Glomerular visceral epithelial cell (primary cell): ENCODE data around the gene PRCD.

Source experiments
- DNase-seq: peaks from one replicate; pipeline ENCODE4 v3.0.0-alpha.2; 2016; ENCODE audit errors: extremely low spot score

The PRCD gene

DNA sequence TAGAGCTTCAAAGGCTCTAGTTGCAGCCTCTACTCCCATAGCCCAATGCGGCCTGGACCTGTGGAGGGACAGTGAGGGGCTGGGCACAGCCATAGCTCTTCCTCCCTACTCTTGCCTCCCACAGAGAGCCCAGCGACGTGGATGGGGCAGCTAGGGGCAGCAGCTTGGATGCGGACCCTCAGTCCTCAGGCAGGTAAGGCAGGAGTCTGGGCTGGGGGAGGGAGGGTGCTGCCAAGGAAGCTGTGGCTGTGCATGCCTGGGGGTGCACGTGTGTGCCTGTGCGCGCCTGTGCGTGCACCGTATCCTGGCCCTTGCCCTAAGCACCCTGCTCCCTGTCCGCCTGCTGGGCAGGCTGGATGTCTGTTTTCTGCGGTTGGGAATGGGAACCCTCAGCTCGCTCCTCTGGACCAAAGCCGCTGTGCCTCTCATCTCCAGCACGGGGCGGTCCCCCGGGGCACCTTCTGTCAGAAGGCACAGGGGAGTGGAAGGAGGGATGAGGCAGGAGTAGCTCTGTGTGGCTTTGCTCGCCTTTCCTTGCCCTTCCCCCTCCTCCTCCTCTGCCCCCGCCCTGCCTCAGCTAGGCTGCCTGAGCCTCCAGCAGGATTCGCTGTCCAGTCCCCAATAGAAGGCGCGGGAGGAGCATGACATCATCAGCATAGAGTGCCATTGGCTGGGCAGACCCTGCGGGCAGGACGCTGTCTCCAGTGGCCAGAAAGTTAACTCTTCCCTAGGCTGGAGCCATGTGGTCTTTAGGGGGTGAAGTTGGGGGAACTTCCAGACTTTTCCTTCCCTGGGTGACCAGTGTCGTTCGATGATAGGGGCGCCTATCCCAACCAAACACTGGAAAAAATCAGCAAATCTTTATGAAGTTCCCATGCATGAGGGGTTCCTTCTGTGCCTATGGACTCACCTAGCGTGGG is 797 bp downstream of the PRCD start:
- peak; percentile 96 for DNase-seq

DNA sequence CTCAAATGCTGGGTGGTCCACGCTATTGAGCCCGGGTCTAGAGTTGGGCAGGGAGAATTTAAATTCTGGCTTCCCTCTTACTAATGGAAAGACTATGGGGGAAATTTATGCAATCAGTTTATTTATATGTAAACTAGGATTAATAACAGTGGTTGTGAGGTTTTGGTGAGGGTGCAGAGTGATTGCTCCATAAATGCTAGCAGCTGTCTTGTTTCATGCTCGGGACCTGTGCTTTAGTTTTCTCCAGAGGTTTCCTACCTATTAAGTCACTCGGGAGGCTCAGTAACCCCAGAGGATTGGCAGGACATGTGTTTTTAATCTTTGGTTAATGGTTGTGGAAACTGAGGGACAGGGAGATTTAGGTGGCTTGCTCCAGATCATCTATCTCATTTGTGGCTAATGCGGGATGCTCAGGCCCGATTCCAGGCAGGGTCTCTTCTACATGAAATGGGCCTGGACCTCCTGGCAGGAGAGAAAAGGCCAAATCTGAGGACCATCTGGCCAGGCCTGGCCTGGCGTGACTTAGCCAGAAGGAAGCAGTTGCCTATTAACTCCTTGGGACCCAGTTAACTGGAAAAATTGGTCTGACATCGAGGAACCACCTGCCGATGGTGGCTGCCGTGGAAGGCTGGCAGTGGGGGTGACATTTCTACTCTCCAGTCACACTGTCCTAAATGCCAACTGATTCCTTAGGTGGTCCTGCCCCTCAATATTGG is 2.1 kb downstream of the PRCD start:
- no peak for DNase-seq

DNA sequence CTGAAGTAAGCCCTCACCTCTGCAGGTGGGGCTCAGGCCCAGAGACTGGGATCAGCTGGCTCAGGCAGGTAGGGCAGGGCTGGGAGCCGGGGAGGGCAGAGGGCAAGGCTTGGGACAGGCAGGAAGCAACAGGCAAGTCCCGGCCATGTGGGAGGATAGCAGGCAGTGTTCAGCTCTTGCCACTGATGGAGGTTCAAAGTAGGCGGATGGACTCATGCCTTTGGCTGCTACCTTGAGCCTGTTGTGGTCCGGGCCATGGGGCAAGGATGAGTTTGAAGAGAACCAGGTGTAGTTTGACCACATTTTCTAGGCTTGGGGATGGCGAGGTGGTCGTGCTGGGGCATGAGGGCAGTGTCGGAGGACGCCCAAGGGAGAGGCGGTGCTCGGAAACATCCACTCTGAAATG is 2.7 kb downstream of the PRCD start:
- DNase-seq = no peak

DNA sequence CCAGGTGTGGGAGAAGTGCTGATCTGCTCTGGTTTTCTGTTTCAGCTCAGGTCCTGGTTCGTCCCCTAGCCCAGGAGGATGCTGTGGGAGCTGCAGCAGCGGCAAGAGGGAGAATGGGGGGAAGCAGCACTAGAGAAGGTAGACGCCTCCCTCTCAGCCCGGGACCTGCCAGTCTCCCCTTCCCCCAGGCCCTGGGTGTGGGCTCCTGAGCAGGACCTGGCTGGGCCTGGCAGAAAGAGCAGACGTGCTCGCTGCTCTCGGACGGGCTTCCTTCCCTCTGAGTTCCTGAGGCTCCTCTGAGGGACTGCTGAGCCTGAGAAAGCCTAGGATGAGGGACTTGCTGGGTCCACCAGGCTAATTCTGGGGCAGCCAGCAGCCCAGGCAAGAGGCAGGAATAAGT is 3.1 kb downstream of the PRCD start:
- DNase-seq = no peak

DNA sequence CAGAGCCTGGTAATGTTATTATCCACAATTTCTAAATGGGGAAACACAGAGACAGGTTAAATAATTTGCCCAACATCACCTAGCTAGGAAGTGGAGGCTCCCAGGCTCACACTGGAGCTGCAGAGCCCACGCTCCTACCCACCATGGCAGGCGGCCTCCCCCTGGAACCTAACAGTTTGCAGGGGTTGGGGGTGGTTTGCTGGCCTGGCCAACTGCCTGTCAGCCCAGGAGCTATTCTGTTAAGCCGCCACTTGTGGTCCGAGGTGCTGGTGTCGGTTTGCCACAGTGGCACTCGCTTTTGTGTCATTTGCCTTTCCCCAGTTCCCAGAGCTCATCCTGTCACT is 3.6 kb downstream of the PRCD start:
- no peak for DNase-seq

DNA sequence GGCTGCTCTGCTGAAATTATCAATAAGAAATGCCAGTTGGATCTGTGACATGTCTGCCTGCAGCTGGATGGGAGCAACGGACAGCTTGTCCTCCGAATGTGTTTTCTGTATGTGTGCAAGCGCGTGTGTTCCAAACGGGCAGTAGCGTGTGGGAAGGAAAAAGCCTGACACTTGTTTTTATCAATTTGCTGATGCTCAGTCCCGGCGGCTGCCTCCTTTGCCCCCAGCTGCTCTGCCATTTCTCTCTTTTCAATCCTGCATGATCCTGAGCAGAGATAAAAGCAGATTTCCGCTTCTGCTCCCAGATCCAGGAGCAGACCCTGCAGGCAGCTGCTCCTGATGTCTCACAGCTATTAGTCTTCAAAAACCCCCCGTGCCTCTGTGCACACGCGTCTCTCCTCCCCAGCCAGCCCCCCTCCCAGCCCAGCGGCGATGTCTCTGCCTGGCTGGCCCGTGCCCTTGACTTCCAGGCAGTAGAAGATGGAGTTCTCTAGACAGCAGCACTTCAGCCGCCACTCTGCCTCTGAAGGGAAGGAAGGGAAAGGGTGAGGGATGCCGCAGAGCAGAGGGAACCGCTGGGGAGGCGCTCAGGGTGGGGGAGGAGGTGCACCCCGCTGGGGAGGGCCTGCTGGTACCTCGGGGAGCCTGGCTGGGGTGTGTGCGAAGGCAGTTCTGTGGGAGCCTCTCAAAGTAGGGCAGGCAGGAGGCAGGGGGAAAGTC is 4.1 kb downstream of the PRCD start:
- no peak for DNase-seq

DNA sequence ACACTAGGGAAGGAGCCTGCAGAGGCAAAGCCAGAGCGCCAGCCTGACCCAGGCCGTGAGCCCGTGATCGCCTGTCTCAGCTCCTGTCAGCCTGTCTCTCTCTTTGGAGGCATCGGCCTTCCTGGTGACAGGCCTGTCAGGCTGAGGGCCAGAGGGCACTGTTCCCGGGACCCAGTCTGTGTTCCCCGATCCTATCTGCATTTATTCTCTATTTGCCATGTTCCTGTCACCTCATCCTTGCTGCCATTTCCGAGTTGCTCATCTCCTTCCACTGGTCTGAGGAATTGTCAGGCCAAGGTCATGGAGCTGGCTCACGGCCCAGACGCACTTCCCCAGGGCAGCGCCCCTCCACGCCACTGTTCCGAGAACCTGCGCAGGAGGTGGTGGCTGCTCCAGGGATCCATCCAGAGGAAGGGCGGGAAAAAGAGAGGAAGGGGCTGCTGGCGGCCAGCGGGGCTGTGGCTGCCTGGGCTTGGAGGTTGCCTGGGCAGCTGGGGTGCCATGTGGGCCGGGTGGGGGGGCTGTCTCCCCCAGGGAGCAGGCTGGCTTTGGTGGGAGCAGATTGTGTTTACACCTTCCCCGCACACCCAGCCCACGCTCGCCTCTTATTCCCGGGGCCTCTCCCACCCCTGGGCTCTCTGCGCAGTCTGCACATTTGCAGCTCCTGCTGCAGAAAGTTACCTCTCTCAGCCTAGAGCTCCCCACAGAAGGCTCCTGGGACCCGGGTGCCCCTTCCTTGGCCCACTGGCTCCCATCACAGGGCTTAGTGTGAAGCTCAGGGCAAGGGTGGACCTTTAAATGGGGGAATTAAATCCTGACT is 4.9 kb downstream of the PRCD start:
- DNase-seq = no peak

DNA sequence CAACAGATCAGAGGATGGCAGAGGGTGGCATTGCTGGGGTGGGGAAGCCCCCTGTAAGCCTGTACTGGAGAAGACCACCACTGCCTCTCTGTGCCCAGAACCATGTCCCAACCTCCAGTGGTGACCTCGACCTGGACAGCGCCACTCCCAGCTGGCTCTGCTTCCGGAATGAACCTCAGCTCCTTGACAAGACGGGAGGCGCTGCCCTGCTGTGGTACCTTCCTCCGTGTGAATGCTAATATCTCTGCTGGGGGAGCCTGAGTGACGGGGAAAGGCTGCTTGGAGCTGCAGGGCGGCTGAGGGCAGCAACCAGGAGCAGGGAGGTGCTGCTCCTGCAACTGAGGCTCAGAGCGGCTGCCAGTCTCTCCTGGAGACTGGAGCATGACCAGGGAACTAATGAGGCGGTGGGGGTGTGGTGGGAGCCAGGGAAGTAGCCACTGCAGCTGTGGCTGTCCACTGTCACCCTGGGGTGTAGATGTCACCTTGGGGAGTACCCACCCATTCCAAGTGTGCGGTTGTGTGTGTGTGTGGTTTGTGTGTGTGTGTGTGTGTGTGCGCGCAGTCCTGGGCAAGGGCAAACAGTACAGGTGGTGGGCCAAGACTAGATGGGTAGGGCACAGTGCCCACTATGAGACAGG is 6.2 kb downstream of the PRCD start:
- no peak for DNase-seq

DNA sequence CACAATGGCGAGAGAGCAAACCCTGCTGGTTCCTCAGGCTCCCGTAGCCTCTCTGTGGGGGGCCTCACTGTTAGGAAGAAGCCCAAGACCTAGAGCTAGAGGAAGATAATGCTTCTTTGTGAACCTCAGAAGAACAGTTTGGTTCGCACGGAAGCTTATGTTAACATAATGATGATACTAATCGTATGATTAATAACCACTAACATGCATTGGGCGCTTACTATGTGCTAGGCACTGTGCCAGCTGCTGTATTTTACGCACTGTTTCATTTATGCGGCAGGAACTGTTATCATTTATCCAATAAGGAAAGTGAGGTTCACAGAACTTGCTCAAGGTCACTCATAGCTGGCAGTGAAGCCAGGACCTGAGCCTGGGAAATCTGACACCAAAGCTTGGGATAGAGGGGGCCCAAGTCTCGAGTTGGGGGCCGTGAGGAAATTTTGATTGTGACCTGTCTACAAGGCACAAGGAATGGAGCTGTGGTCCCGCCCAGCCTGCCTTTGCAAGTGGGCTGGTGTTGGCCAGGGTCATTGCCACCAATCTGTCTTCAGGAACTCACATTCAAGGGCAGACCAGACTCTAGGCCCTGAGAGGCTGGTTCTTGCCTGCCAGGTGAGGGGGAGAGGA is 6.8 kb downstream of the PRCD start:
- DNase-seq = peak; percentile 87

DNA sequence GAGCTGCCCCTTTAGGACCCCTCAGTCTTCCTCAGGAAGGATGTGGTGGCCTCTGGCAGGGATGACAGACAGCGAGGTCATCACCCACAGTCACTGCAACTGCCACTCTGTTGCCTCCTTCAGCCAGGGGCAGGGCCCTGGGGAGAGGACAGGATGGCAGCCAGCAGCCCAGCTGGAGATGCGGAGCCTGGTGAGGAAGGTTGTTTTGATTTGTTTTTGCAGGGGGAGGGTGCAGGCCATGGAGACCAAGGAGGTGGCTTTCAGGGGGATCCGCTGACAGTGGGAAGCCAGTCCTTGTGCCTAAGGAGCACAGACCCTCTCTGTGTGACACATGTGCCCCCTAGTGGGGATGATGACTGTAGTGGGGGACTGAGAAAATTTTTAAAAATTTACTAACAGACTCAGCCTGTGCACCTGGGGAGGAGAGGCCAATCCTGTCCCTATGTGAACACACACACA is 7.4 kb downstream of the PRCD start:
- DNase-seq = peak; percentile 65

DNA sequence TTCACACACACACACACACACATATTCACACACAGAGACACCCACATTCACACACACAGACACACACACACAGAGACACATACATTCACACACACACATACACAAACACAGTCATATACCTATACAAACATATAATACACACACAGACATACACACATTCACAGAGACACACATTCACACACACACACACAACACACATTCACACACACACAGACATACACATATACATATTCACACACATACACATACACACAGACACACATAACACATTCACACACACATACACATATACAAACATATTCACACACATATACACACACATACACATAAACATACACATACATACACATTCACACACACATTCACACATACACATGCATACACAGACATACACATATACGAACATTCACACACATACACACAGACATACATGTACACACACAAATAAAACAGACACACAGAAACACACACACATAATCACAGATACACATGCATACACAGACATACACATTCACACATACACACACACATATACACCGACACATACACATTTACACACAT is 7.9 kb downstream of the PRCD start:
- DNase-seq = no peak

DNA sequence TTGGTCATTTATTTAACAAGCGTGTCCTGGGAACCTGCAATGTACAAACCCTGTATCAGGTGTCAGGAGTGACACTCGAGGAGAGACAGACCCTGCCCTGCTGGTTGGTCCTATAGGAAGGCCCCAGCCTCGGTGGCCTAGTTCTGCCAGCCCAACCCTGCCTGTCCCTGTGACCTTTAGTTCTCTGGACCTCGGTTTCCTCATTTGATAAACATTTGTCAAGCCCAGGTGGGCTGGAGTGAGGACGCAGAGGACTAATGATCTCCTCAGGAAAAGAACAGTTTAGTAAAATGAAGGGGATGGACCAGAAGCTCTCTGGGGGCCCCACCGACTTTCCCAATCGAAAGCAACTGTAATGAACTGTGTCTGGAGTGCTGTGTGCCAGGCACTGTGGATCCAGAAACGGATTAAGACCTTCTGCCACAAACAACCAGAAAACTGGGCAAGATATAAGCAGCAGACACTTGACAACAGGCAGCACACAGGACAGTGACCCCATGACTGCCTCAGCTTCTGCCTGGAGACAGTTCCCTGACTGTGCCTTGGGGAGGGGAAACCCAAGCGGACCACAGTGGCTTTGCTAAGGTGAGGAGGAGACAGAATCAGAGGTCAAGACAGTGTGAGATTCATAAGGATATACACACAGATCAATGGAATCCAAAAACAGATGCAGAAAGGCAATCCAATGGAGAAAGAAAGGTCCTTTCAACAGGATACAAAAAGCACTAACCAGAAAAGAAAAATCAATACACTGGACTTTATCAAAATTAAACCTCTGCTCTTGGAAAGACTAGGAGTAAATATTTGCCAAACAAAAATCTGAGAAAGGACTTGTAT is 8.8 kb downstream of the PRCD start:
- no peak for DNase-seq

DNA sequence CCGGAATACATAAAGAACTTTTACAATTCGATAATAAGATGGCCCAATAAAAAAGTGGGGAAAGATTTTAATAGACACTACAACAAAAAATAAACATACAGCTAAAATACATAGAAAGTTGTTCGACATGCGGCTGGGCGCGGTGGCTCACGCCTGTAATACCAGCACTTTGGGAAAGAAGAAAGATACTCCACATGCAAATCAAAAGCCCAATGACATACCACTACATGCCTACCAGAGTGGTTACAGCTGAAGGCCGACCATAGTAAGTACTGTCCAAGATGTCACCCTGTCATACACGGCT is 9.3 kb downstream of the PRCD start:
- DNase-seq = no peak

DNA sequence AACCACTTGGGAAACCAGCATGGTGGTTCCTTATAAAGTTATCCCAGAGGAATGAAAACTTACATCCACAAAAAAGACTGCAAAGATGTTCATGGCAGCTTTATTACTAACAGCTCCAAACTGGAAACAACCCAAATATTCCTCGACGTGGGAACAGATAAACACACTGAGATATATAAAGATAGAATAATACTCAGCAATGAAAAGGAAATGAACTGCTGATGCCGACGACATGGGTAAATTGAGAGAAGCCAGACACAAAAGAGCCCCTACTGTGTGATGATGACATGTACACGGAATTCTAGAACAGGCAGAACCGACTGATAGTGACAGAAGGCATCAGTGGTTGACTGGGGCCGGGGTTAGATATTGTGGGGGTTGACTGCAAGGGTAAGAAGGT is 9.7 kb downstream of the PRCD start:
- no peak for DNase-seq

DNA sequence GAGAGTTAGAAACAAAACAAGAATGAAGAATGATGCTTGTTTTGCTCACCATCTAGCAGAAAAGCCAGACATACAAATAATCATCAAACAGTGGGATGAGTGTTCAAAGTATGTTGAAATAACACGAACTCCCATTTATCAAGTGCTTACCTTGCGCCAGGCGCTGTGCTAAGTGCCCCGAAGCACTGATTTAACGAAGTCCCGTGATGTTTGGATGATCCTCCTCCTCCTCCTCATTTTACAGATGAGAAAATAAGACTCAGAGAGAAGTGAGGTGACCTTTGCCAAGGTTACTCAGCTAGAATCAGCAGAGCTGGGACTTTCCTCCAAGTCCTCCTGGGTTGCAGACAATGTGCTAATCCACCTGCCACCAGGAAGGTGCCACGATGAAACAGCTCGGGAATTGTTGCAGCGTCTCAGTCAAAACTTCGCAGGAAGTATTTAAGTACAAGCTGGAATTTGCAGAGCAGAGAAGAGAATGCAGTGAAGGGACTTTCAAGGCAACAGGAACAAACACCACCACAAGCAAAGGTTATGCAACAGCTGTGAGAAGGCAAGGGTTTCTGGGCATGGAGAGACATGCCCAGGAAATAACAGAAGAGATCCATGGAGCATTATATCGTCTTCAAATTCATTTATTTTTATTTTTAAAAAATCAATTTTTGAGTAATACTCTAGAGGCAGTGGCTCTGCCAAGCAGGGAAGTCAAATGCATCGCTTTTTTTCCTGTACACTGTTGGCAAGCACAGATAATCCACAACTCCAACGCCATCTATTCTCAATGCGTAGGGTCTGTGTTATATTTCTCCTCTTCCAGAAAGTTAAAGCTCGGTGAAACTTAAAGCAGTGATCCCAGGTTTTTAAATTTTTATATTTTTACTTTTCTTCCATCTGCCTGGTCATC is 11.1 kb downstream of the PRCD start:
- DNase-seq = peak; percentile 39

DNA sequence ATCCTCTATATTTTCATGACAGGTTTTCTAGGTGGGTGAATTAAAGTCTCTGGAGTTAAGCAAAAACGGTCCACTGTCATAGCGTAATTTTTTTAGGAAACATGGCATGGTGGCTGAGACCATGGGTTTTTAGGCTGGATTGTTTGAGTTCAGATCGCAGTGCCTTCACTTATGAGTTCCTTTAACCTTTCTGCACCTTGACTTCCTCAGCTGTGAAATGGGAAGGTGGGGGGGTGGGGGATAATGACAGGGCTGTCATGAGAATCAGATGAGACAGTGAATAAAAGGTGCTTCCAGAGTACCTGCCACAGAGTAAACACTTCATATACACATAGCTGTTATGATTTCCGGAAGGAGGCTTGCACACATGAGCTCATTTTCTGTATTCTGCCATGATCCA is 11.8 kb downstream of the PRCD start:
- DNase-seq = no peak

DNA sequence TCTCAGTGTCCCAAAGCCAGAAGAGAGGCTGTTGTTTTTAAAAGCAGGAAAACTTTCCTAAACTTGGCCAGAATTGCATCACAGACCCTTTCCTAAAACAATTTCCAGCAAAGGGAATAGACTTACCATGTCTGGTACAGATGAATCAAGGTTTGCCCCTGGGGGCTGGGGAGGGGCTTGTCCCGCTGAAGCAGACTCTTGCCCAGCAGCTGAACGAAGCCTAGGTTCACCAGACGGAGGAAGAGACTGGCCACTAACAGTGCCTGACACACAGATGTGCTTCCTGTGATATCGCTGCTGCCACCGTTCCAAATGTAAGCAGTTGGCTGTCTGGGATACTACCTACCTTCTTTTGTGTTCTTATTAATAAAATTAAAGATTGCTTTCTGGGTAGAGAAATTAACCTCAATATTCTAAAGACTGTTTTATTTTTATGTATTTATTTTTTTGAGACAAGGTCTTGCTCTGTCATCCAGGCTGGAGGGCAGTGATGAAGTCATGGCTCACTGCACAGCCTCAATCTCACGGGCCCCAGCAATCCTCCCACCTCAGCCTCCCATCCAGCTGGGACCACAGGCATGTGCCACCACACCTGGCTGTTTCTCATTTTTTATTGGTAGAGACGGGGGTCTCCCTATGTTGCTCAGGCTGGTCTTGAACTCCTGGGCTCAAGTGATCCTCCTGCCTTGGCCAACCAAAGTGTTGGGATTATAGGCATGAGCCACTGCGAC is 13.5 kb downstream of the PRCD start:
- no peak for DNase-seq

DNA sequence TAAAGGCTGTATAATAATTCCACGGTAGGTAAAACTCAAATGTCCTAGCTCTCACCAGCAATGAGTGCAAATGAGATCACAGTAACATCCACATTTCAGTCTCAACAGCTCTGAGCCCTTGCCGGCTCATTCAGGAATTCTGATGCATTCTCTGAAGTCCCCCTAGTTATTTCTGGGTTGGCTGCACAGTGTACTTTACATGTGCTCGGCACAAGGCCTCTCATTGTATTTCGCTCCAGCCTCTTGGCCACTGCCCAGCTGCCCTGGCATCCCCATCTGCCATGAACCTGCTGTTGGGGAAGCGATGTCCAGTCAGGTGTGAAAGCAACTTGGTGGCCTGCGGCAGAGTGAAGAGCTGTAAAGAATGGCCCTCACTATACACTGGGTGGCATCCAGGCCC is 14.3 kb downstream of the PRCD start:
- DNase-seq = peak; percentile 62
